Hepatocyte (in vitro differentiated cells): ENCODE measurements around the gene DSCAM. TPM values are rescaled to one million over a fixed set of nuclear protein-coding genes. Genes with fewer than 3 reads are reported as not detected.

Source experiments
- DNase-seq: peaks from one replicate; pipeline ENCODE4 v3.0.0-alpha.2; 2016; ENCODE audit warnings: low spot score
- H2AFZ ChIP-seq: fragments of 200-600 bp; sonication (generic); 2 replicates; pipeline ENCODE4 v1.6.0; 2016; ENCODE audit warnings: antibody characterized with exemption, mild to moderate bottlenecking
- H3K27ac ChIP-seq: fragments of 200-600 bp; sonication (generic); 2 replicates; pipeline ENCODE4 v1.5.1; 2016; ENCODE audit warnings: mild to moderate bottlenecking
- H3K27me3 ChIP-seq: fragments of 200-600 bp; sonication (generic); 2 replicates; pipeline ENCODE4 v1.6.1; 2016
- H3K36me3 ChIP-seq: fragments of 200-600 bp; sonication (generic); replicated peaks from 2 replicates; pipeline ENCODE4 v1.5.1; 2016; ENCODE audit warnings: low read depth; ENCODE audit not compliant: insufficient read depth
- H3K4me1 ChIP-seq: fragments of 200-600 bp; sonication (generic); 2 replicates; pipeline ENCODE4 v1.5.1; 2016; ENCODE audit warnings: mild to moderate bottlenecking, moderate library complexity; ENCODE audit not compliant: insufficient read depth
- H3K4me2 ChIP-seq: fragments of 200-600 bp; sonication (generic); 2 replicates; pipeline ENCODE4 v1.6.0; 2016
- H3K4me3 ChIP-seq: fragments of 200-600 bp; sonication (generic); 2 replicates; pipeline ENCODE4 v1.5.1; 2016; ENCODE audit warnings: mild to moderate bottlenecking
- H3K79me2 ChIP-seq: fragments of 200-600 bp; sonication (generic); 2 replicates; pipeline ENCODE4 v1.6.0; 2017; ENCODE audit warnings: mild to moderate bottlenecking
- H3K9me2 ChIP-seq: fragments of 200-600 bp; sonication (generic); replicated peaks from 2 replicates; pipeline ENCODE4 v1.6.0; 2017; ENCODE audit warnings: mild to moderate bottlenecking; ENCODE audit not compliant: insufficient read depth
- H3K9me3 ChIP-seq: fragments of 200-600 bp; sonication (generic); 2 replicates; pipeline ENCODE4 v1.5.1; 2016; ENCODE audit warnings: low read depth, mild to moderate bottlenecking
- H4K20me1 ChIP-seq: fragments of 200-600 bp; sonication (generic); 2 replicates; pipeline ENCODE4 v1.6.0; 2016; ENCODE audit warnings: mild to moderate bottlenecking; ENCODE audit not compliant: insufficient read depth, poor library complexity, severe bottlenecking
- CTCF ChIP-seq: fragments of 200-600 bp; sonication (generic); IDR thresholded peaks from 2 replicates; pipeline ENCODE4 v1.5.1; 2016; ENCODE audit warnings: antibody characterized with exemption, mild to moderate bottlenecking; ENCODE audit not compliant: poor library complexity
- EZH2 ChIP-seq: fragments of 200-600 bp; sonication (generic); IDR thresholded peaks from 2 replicates; pipeline ENCODE4 v1.6.1; 2016; ENCODE audit warnings: antibody characterized with exemption, mild to moderate bottlenecking, borderline replicate concordance
- EZH2phosphoT487 ChIP-seq: fragments of 200-600 bp; sonication (generic); IDR thresholded peaks from one replicate; pipeline ENCODE4 v1.6.1; 2018; ENCODE audit warnings: antibody characterized with exemption, mild to moderate bottlenecking, low read depth, moderate library complexity; ENCODE audit not compliant: unreplicated experiment, severe bottlenecking
- WGBS: methylation state at CpG from one replicate; pipeline ENCODE4 v1.1.6; 2016; ENCODE audit warnings: low lambda C conversion rate; ENCODE audit errors: missing lambda C conversion rate; 5-methylcytosine and 5-hydroxymethylcytosine counted together
- polyA plus RNA-seq: library from polyadenylated mRNA; unstranded; fragments of >200 nt; fragmentation: Nextera tagmentation; extraction: Ambion mirVana; gene quantifications from 2 replicates; pipeline ENCODE4 v1.2.1, GENCODE V29; 2016
- total RNA-seq: library from RNA; depleted of rRNA; stranded (reverse); fragments of >200 nt; gene quantifications from 2 replicates; pipeline ENCODE4 v1.2.3, GENCODE V29; 2014

The DSCAM gene
- total and polyA plus RNA-seq, 2 experiments from 2014 or later, result 0.33 TPM; not detected in 1

- Histone ChIP-seq H3K4me1 (no peaks in the 10 kb centered on the region), H3K79me2 (no peaks in the 10 kb centered on the region), H3K27me3 (no peaks in the 10 kb centered on the region), H3K4me2 (no peak overlapping the region), H3K36me3 (no peaks in the 10 kb centered on the region), H3K9me2 (no peaks in the 10 kb centered on the region), H4K20me1 (no peaks in the 10 kb centered on the region), H2AFZ (no peak overlapping the region), H3K4me3 (no peak overlapping the region), H3K9me3 (no peaks in the 10 kb centered on the region), H3K27ac (no peak overlapping the region)
- DNase-seq, result no peak
- no peak for TF ChIP-seq CTCF
- TF ChIP-seq EZH2phosphoT487, result no peak
- no peak for TF ChIP-seq EZH2
These were observed 329.3 kb downstream of the DSCAM start for GRCh38 chr21:40517646-40518045.

- H3K4me2 ChIP-seq, result no peak overlapping the region
- H2AFZ ChIP-seq, result no peak overlapping the region
- no peaks in the 10 kb centered on the region for H3K9me3 ChIP-seq
- H3K9me2 ChIP-seq, result no peaks in the 10 kb centered on the region
- no peak for DNase-seq
- no peaks in the 10 kb centered on the region for H3K4me1 ChIP-seq
- no peaks in the 10 kb centered on the region for H3K36me3 ChIP-seq
- no peak for TF ChIP-seq EZH2
- TF ChIP-seq EZH2phosphoT487, result no peak
- no peak for TF ChIP-seq CTCF
- H3K79me2 ChIP-seq, result no peaks in the 10 kb centered on the region
- H3K27ac ChIP-seq, result no peak overlapping the region
- no peaks in the 10 kb centered on the region for H4K20me1 ChIP-seq
- 63% methylated on average over 8 of the region's 8 CpGs for WGBS
- no peaks in the 10 kb centered on the region for H3K27me3 ChIP-seq
- H3K4me3 ChIP-seq, result no peak overlapping the region
These were observed 330.6 kb downstream of the DSCAM start for GRCh38 chr21:40516335-40516734.

- 78% methylated on average over 11 of the region's 11 CpGs for WGBS
These were observed 334.4 kb downstream of the DSCAM start for GRCh38 chr21:40512590-40512989.

More at GRCh38 chr21:40512590-40512989, 334.4 kb downstream of the DSCAM start:
- Histone ChIP-seq H3K36me3 (no peaks in the 10 kb centered on the region), H4K20me1 (no peaks in the 10 kb centered on the region), H3K4me1 (peaks cover 2% of the 10 kb centered on the region), H3K9me3 (no peaks in the 10 kb centered on the region), H3K79me2 (no peaks in the 10 kb centered on the region), H3K9me2 (no peaks in the 10 kb centered on the region), H3K4me2 (no peak overlapping the region), H2AFZ (no peak overlapping the region), H3K27ac (no peak overlapping the region), H3K4me3 (no peak overlapping the region), H3K27me3 (no peaks in the 10 kb centered on the region)
- DNase-seq, result no peak
- TF ChIP-seq CTCF (peak; percentile 26), EZH2phosphoT487 (no peak), EZH2 (no peak)
